H9 (cell line): ENCODE results near the gene CDC25C. TPM values are rescaled to one million over a fixed set of nuclear protein-coding genes. Genes with fewer than 3 reads are reported as not detected.

ENCODE experiments used
- DNase-seq: peaks from one replicate; pipeline ENCODE4 v3.0.0-alpha.2; 2017
- H2AFZ ChIP-seq: one replicate; pipeline ENCODE4 v1.6.1; 2013; ENCODE audit warnings: mild to moderate bottlenecking, low read length, control low read depth, moderate library complexity
- H2AK5ac ChIP-seq: 2 replicates; pipeline ENCODE4 v1.6.1; 2013; ENCODE audit warnings: low read length, control low read depth, mixed read lengths; ENCODE audit not compliant: insufficient read length
- H2BK120ac ChIP-seq: one replicate; pipeline ENCODE4 v1.6.1; 2013; ENCODE audit warnings: low read depth, mild to moderate bottlenecking, low read length, control low read depth, inconsistent platforms; ENCODE audit not compliant: poor library complexity, severe bottlenecking
- H2BK12ac ChIP-seq: 2 replicates; pipeline ENCODE4 v1.6.1; 2013; ENCODE audit warnings: low read length, control low read depth, mixed read lengths, low read depth; ENCODE audit not compliant: insufficient read length
- H2BK15ac ChIP-seq: 2 replicates; pipeline ENCODE4 v1.6.1; 2013; ENCODE audit warnings: low read depth, low read length, control low read depth
- H2BK20ac ChIP-seq: one replicate; pipeline ENCODE4 v1.6.1; 2013; ENCODE audit warnings: low read depth, mild to moderate bottlenecking, low read length, control low read depth, inconsistent platforms; ENCODE audit not compliant: poor library complexity, severe bottlenecking
- H2BK5ac ChIP-seq: 2 replicates; pipeline ENCODE4 v1.6.1; 2013; ENCODE audit warnings: low read length, control low read depth, mixed read lengths; ENCODE audit not compliant: insufficient read length
- H3K14ac ChIP-seq: 2 replicates; pipeline ENCODE4 v1.6.1; 2013; ENCODE audit warnings: low read length, control low read depth; ENCODE audit not compliant: insufficient read depth
- H3K18ac ChIP-seq: 2 replicates; pipeline ENCODE4 v1.6.1; 2013; ENCODE audit warnings: low read depth, mild to moderate bottlenecking, mixed read lengths, low read length, control low read depth; ENCODE audit not compliant: insufficient read length
- H3K23ac ChIP-seq: 2 replicates; pipeline ENCODE4 v1.6.1; 2013; ENCODE audit warnings: low read length, control low read depth, mixed read lengths, low read depth; ENCODE audit not compliant: insufficient read length
- H3K23me2 ChIP-seq: 2 replicates; pipeline ENCODE4 v1.6.1; 2013; ENCODE audit warnings: low read depth, mild to moderate bottlenecking, mixed read lengths, low read length, control low read depth; ENCODE audit not compliant: insufficient read length, poor library complexity, severe bottlenecking
- H3K27ac ChIP-seq: 2 replicates; pipeline ENCODE4 v1.5.1; 2013; ENCODE audit warnings: low read length, control low read depth, mixed read lengths, low read depth; ENCODE audit not compliant: insufficient read length
- H3K27me3 ChIP-seq: 2 replicates; pipeline ENCODE4 v1.6.1; 2013; ENCODE audit warnings: low read length, control low read depth, inconsistent platforms; ENCODE audit not compliant: insufficient read depth
- H3K4ac ChIP-seq: 2 replicates; pipeline ENCODE4 v1.6.1; 2013; ENCODE audit warnings: low read depth, mild to moderate bottlenecking, control low read depth, inconsistent platforms, low read length, moderate library complexity
- H3K4me1 ChIP-seq: 2 replicates; pipeline ENCODE4 v1.6.1; 2013; ENCODE audit warnings: low read length, control low read depth, inconsistent platforms; ENCODE audit not compliant: insufficient read depth
- H3K4me2 ChIP-seq: 2 replicates; pipeline ENCODE4 v1.6.1; 2013; ENCODE audit warnings: low read length, control low read depth, mixed read lengths; ENCODE audit not compliant: insufficient read length, insufficient read depth
- H3K56ac ChIP-seq: 2 replicates; pipeline ENCODE4 v1.6.1; 2013; ENCODE audit warnings: low read depth, mild to moderate bottlenecking, mixed read lengths, low read length, control low read depth; ENCODE audit not compliant: insufficient read length
- H3K79me1 ChIP-seq: 2 replicates; pipeline ENCODE4 v1.6.1; 2013; ENCODE audit warnings: low read depth, mild to moderate bottlenecking, moderate library complexity, low read length, control low read depth, inconsistent platforms; ENCODE audit not compliant: insufficient read depth, poor library complexity, severe bottlenecking
- H3K79me2 ChIP-seq: 2 replicates; pipeline ENCODE4 v1.6.1; 2013; ENCODE audit warnings: low read length, control low read depth, inconsistent platforms; ENCODE audit not compliant: insufficient read depth
- H3K9ac ChIP-seq: 2 replicates; pipeline ENCODE4 v1.6.1; 2013; ENCODE audit warnings: low read length, control low read depth, mixed read lengths; ENCODE audit not compliant: insufficient read length; ENCODE audit errors: extremely low read depth
- H3K9me3 ChIP-seq: one replicate; pipeline ENCODE4 v1.6.1; 2013; ENCODE audit warnings: low read depth, low read length, inconsistent platforms; ENCODE audit not compliant: control insufficient read depth
- H3T11ph ChIP-seq: one replicate; pipeline ENCODE4 v1.6.1; 2013; ENCODE audit warnings: mild to moderate bottlenecking, low read length, control low read depth, inconsistent platforms
- H4K20me1 ChIP-seq: one replicate; pipeline ENCODE4 v1.6.1; 2013; ENCODE audit not compliant: control insufficient read depth, insufficient read length, insufficient read depth
- H4K5ac ChIP-seq: 2 replicates; pipeline ENCODE4 v1.6.1; 2013; ENCODE audit warnings: low read depth, mild to moderate bottlenecking, mixed read lengths, low read length, control low read depth; ENCODE audit not compliant: insufficient read length
- H4K8ac ChIP-seq: replicated peaks from 2 replicates; pipeline ENCODE4 v1.6.1; 2013; ENCODE audit warnings: low read length, control low read depth, mixed read lengths, low read depth; ENCODE audit not compliant: insufficient read length
- H4K91ac ChIP-seq: 2 replicates; pipeline ENCODE4 v1.6.1; 2013; ENCODE audit warnings: low read depth, mild to moderate bottlenecking, moderate library complexity, mixed read lengths, low read length, control low read depth; ENCODE audit not compliant: insufficient read length
- H3K27ac Mint-ChIP-seq, 3 experiments: 2 replicates in 2 of 3; 3 replicates in 1 of 3; pipeline ENCODE4 v1.8.0; 2020 to 2021; ENCODE audit warnings: mixed read lengths in 3 of 3, mild to moderate bottlenecking in 1 of 3, moderate library complexity in 1 of 3
- H3K27me3 Mint-ChIP-seq: 2 replicates; pipeline ENCODE4 v1.8.0; 2021; ENCODE audit warnings: low read depth, mild to moderate bottlenecking, moderate library complexity, mixed read lengths
- H3K36me3 Mint-ChIP-seq, 3 experiments: 2 replicates in 2 of 3; 3 replicates in 1 of 3; pipeline ENCODE4 v1.8.0; 2020 to 2021; ENCODE audit warnings: low read depth in 3 of 3, mixed read lengths in 3 of 3; ENCODE audit not compliant: insufficient read depth in 1 of 3
- H3K4me1 Mint-ChIP-seq, 2 experiments: 2 replicates each; pipeline ENCODE4 v1.8.0; 2020; ENCODE audit warnings: mixed read lengths in 2 of 2
- H3K4me3 Mint-ChIP-seq, 2 experiments: 2 replicates in 1 of 2; 3 replicates in 1 of 2; pipeline ENCODE4 v1.8.0; 2020 to 2021; ENCODE audit warnings: mild to moderate bottlenecking in 2 of 2, mixed read lengths in 2 of 2, moderate library complexity in 1 of 2
- H3K9me3 Mint-ChIP-seq, 2 experiments: 2 replicates in 1 of 2; 3 replicates in 1 of 2; pipeline ENCODE4 v1.8.0; 2020; ENCODE audit warnings: mild to moderate bottlenecking in 2 of 2, mixed read lengths in 2 of 2, moderate library complexity in 1 of 2
- CTCF ChIP-seq: fragments of 200-600 bp; sonication (generic); conservative IDR thresholded peaks from 3 replicates; pipeline ENCODE4 v1.8.0; 2021; ENCODE audit warnings: antibody characterized with exemption, mild to moderate bottlenecking
- WGBS: extraction: QIAGEN DNeasy Blood & Tissue Kit; methylation state at CpG from one replicate; pipeline ENCODE4 v1.1.7; 2013; ENCODE audit warnings: missing lambda C conversion rate, low lambda C conversion rate, mixed read lengths; ENCODE audit not compliant: insufficient read length; ENCODE audit errors: extremely low coverage; 5-methylcytosine and 5-hydroxymethylcytosine counted together
- total RNA-seq: library from RNA; stranded (reverse); gene quantifications from 2 replicates; pipeline ENCODE4 v1.2.1, GENCODE V29; 2021

The CDC25C gene
- total RNA-seq, 1 experiment from 2014 or later: 22.8 TPM

- Histone ChIP-seq H4K8ac (no peak overlapping the region), H3K27ac (no peak overlapping the region), H3K18ac (no peak overlapping the region), H3K14ac (no peak overlapping the region), H2BK12ac (no peak overlapping the region), H2AK5ac (no peak overlapping the region), H4K5ac (no peak overlapping the region), H3K79me1 (peaks cover 7% of the 10 kb centered on the region), H3K9me3 (no peaks in the 10 kb centered on the region), H2BK20ac (no peak overlapping the region), H3K9ac (no peak overlapping the region), H3K56ac (no peak overlapping the region), H2BK5ac (no peak overlapping the region), H3K27me3 (no peaks in the 10 kb centered on the region), H2BK15ac (no peak overlapping the region; the same call in 1 of the 2 replicates), H3K4ac (no peak overlapping the region), H3K23me2 (no peaks in the 10 kb centered on the region), H3K79me2 (peaks cover 10% of the 10 kb centered on the region; the same call in 1 of the 2 replicates), H2BK120ac (no peak overlapping the region), H4K20me1 (no peaks in the 10 kb centered on the region), H3K4me2 (no peak overlapping the region), H3K4me1 (no peaks in the 10 kb centered on the region), H2AFZ (no peak overlapping the region), H3T11ph (no peak overlapping the region), H3K23ac (no peak overlapping the region), H4K91ac (no peak overlapping the region)
- H3K4me1 Mint-ChIP-seq: peaks cover under 1 to 2% of the 10 kb centered on the region in 2 experiments; a peak in 3 of 4 replicates
- DNase-seq: no peak
- H3K9me3 Mint-ChIP-seq: no peaks in the 10 kb centered on the region
- no peak for TF ChIP-seq CTCF
- H3K36me3 Mint-ChIP-seq: no peaks in the 10 kb centered on the region
- H3K27ac Mint-ChIP-seq: peak overlapping the region in 1 of 3 experiments; percentile 40; a peak in 3 of 7 replicates
- no peaks in the 10 kb centered on the region for H3K27me3 Mint-ChIP-seq
- no peak overlapping the region for H3K4me3 Mint-ChIP-seq
- no CpG with 5 or more reads among the region's 4 CpGs for WGBS
These were observed 35.2 kb upstream of the CDC25C start for GRCh38 chr5:138366632-138367382.
